GM23248 (cell line): ENCODE data around the gene NLRC5.

Experiments used
- EZH2 ChIP-seq: fragments of 200-600 bp; sonication (generic); IDR thresholded peaks from 2 replicates; pipeline ENCODE4 v1.6.1; 2018; ENCODE audit warnings: antibody characterized with exemption, mild to moderate bottlenecking; ENCODE audit not compliant: insufficient read depth, poor library complexity, severe bottlenecking
- EZH2phosphoT487 ChIP-seq: fragments of 200-600 bp; sonication (generic); IDR thresholded peaks from 2 replicates; pipeline ENCODE4 v1.6.1; 2018; ENCODE audit warnings: antibody characterized with exemption, moderate library complexity, mild to moderate bottlenecking, low read depth; ENCODE audit not compliant: insufficient read depth

DNA sequence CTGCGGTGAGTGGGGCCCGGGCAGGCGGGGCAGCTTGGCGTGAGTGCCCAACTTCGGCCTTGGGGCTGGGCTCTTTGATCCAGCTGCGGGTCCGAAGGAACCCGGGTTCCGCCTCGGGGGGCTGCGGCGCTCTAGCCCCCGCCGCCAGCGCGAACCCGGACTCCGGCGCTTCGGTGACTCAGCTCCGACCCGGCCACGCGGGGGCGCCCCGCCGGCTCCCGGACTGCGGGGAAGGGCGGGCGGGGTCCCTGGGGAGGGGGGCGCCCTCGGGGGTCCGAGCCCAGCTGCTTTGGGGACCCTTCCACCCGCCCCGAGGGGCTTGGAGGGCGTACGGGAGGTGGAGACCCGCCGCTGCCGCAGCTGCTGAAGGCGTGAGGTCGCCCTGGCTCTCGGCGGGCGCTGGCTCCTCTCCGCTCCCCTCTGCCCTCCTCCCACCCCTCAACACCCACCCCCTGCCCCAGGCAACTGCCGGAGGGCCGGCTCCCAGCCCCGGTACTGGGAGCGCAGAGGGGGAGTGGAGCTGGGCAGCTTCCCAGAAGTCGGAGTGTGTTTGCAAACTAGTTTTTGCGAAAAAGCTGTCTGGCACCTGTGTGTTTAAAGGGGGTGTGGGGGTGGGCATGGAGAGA, 103.5 kb downstream of the NLRC5 start:
- TF ChIP-seq EZH2phosphoT487 = no peak
- no peak for TF ChIP-seq EZH2
